ENCODE data around the gene CR1. TPM values are rescaled to one million over a fixed set of nuclear protein-coding genes. Genes with fewer than 3 reads are reported as not detected.

The CR1 gene
- total and polyA plus RNA-seq, 8 donors: 0.39 to 37.4 (median 0.79) TPM

GRCh38 chr1:207669528-207670009 lies 173.6 kb downstream of the CR1 start:
- Histone ChIP-seq H3K4me1 (peaks cover 0 to 10% of the 10 kb centered on the region in 2 donors), H3K4me3 (peak overlapping the region in 1 of 2 donors; percentile 9), H3K27me3 (peaks cover 42 to 77% of the 10 kb centered on the region in 2 donors), H3K9me3 (no peaks in the 10 kb centered on the region), H3K36me3 (no peaks in the 10 kb centered on the region), H3K27ac (no peak overlapping the region)
- TF ChIP-seq, protein P1, sequence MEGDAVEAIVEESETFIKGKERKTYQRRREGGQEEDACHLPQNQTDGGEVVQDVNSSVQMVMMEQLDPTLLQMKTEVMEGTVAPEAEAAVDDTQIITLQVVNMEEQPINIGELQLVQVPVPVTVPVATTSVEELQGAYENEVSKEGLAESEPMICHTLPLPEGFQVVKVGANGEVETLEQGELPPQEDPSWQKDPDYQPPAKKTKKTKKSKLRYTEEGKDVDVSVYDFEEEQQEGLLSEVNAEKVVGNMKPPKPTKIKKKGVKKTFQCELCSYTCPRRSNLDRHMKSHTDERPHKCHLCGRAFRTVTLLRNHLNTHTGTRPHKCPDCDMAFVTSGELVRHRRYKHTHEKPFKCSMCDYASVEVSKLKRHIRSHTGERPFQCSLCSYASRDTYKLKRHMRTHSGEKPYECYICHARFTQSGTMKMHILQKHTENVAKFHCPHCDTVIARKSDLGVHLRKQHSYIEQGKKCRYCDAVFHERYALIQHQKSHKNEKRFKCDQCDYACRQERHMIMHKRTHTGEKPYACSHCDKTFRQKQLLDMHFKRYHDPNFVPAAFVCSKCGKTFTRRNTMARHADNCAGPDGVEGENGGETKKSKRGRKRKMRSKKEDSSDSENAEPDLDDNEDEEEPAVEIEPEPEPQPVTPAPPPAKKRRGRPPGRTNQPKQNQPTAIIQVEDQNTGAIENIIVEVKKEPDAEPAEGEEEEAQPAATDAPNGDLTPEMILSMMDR (IDR thresholded peaks at IDR 0.05): no peak
- intact Hi-C loops (cut with DNase I): no loop called here
- ATAC-seq: no peak
- DNase-seq: peak in 1 of 4 donors; percentile 64

GRCh38 chr1:207670192-207670591 lies 174.2 kb downstream of the CR1 start:
- H3K4me3 ChIP-seq: no peak overlapping the region
- intact Hi-C loops (cut with DNase I): no loop called here
- no peak overlapping the region for H3K27ac ChIP-seq
- no peaks in the 10 kb centered on the region for H3K9me3 ChIP-seq
- peaks cover 42 to 76% of the 10 kb centered on the region in 2 donors for H3K27me3 ChIP-seq
- no peaks in the 10 kb centered on the region for H3K36me3 ChIP-seq
- no peak for DNase-seq
- ATAC-seq: no peak
- peaks cover 0 to 10% of the 10 kb centered on the region in 2 donors for H3K4me1 ChIP-seq
- TF ChIP-seq, protein P1 (IDR thresholded peaks at IDR 0.05): no peak

DNA sequence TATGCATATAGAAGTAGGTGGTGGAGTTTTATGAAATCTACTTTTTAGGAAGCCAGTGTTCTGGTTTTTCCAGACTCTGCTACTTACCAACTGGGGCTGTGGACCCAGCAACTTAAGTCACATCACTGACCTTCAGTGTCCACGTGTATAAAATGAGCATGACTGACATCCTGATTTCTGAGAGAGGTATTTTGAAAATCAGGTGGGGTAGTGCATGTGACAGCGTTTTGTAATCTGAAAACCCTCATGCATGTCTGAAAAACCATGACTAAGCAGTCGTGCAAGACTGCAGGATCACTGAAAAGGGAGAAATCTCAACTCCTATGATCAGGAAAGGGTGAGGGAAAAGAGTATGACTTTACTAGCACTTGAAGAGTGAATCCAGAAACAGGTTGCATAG lies 175.0 kb downstream of the CR1 start:
- no peak for DNase-seq
- ATAC-seq: no peak
- Histone ChIP-seq H3K36me3 (no peaks in the 10 kb centered on the region), H3K9me3 (no peaks in the 10 kb centered on the region), H3K4me3 (no peak overlapping the region), H3K4me1 (peaks cover 0 to 10% of the 10 kb centered on the region in 2 donors), H3K27ac (no peak overlapping the region), H3K27me3 (peaks cover 42 to 69% of the 10 kb centered on the region in 2 donors)
- TF ChIP-seq, protein P1 (IDR thresholded peaks at IDR 0.05): no peak
- intact Hi-C loops (cut with DNase I): no loop called here

DNA sequence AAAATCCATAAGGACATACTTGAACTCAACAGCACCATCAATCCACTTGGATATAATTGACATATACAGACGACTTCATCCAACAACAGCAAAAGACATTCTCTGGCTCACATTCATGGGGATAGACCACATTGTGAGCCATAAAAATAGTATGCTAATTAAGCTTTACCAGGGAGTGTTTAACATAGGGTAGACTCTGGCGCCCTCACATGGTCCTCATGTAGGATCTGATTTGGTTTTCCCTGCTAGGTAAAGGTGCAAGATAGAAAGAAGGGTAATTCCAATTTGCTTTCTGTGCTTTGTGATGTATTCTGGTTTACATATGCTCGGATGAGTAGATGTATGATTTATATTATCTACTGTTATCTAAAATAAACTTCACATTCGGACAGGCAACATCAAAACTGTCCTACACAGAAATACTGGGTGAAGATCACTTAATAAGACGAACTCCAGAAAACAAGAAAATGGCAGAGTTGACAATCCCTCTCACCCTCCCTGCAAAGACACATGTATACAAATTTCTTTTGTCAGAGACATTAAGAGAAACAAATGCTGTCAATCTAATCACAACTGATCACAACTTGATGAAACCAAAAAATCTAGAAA lies 176.7 kb downstream of the CR1 start:
- H3K4me1 ChIP-seq: peaks cover 0 to 10% of the 10 kb centered on the region in 2 donors
- peak; percentile 74 for ATAC-seq
- intact Hi-C loops (cut with DNase I): no loop called here

GRCh38 chr1:207673399-207673798 lies 177.4 kb downstream of the CR1 start:
- intact Hi-C loops (cut with DNase I): no loop called here
- Histone ChIP-seq H3K4me3 (no peak overlapping the region), H3K36me3 (no peaks in the 10 kb centered on the region), H3K27me3 (peaks cover 31 to 48% of the 10 kb centered on the region in 2 donors), H3K4me1 (peaks cover 0 to 10% of the 10 kb centered on the region in 2 donors), H3K27ac (no peak overlapping the region), H3K9me3 (no peaks in the 10 kb centered on the region)
- TF ChIP-seq, protein P1 (IDR thresholded peaks at IDR 0.05): no peak
- no peak for ATAC-seq
- no peak for DNase-seq

More for the DNA sequence above, 176.7 kb downstream of the CR1 start:
- H3K27me3 ChIP-seq: peaks cover 39 to 56% of the 10 kb centered on the region in 2 donors
- no peak overlapping the region for H3K27ac ChIP-seq
- TF ChIP-seq, protein P1 (IDR thresholded peaks at IDR 0.05): peak in 1 of 2 donors; percentile 28
- no peaks in the 10 kb centered on the region for H3K36me3 ChIP-seq
- H3K9me3 ChIP-seq: no peaks in the 10 kb centered on the region
- no peak overlapping the region for H3K4me3 ChIP-seq
- peak in 1 of 4 donors; percentile 11 for DNase-seq

Data from left lung (tissue), 10 donors.